ENCODE results near the gene NHSL1.

Gene NHSL1

DNA sequence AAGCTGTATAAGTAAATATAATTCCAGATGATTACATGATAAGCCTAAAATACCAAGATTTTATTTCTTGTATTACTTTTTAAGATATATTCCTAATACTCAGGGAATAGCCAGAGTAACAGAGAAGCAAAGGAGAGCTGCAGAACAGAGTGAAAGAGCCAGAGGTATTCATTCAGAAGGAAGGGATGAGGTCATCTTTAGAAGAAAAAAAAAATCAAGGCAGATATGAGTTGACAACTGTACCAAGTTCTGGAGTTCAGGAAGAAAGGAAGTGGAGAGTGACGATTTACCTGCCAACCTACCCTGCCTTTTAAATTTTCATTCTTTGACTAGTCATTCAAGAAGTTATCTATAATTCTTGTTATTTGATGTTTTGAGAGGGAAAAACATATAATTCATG, 28.8 kb upstream of the NHSL1 start:
- Histone ChIP-seq H3K9me2 (replicated peaks; ENCODE audit: insufficient read depth, low read length) (no peaks in the 10 kb centered on the region), H2AFZ (ENCODE audit: low read length) (no peak overlapping the region), H3K27me3 (replicated peaks; ENCODE audit: insufficient read depth, low read length) (no peaks in the 10 kb centered on the region), H3K9ac (ENCODE audit: low read length) (no peak overlapping the region), H3K79me2 (ENCODE audit: low read length) (no peaks in the 10 kb centered on the region), H3K27ac (ENCODE audit: low read length) (no peak overlapping the region), H3K36me3 (replicated peaks; ENCODE audit: insufficient read depth, low read length) (no peaks in the 10 kb centered on the region), H4K20me1 (ENCODE audit: insufficient read depth, low read length) (no peaks in the 10 kb centered on the region), H3K4me3 (ENCODE audit: low read length) (no peak overlapping the region), H3K9me3 (replicated peaks; ENCODE audit: insufficient read depth, low read length) (no peaks in the 10 kb centered on the region), H3F3A (ENCODE audit: insufficient read depth, low read length) (no peaks in the 10 kb centered on the region), H3K4me2 (ENCODE audit: low read depth, low read length) (no peak overlapping the region), H3K4me1 (ENCODE audit: low read length) (no peaks in the 10 kb centered on the region)
- TF ChIP-seq EZH2phosphoT487 (IDR thresholded peaks at IDR 0.05; ENCODE audit: low read length) (no peak), EZH2 (optimal IDR thresholded peaks at IDR 0.05; ENCODE audit: low read depth, low read length) (no peak)
- TF ChIP-seq, protein P1, sequence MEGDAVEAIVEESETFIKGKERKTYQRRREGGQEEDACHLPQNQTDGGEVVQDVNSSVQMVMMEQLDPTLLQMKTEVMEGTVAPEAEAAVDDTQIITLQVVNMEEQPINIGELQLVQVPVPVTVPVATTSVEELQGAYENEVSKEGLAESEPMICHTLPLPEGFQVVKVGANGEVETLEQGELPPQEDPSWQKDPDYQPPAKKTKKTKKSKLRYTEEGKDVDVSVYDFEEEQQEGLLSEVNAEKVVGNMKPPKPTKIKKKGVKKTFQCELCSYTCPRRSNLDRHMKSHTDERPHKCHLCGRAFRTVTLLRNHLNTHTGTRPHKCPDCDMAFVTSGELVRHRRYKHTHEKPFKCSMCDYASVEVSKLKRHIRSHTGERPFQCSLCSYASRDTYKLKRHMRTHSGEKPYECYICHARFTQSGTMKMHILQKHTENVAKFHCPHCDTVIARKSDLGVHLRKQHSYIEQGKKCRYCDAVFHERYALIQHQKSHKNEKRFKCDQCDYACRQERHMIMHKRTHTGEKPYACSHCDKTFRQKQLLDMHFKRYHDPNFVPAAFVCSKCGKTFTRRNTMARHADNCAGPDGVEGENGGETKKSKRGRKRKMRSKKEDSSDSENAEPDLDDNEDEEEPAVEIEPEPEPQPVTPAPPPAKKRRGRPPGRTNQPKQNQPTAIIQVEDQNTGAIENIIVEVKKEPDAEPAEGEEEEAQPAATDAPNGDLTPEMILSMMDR (IDR thresholded peaks at IDR 0.05; ENCODE audit: low read length): no peak
- DNase-seq: no peak

DNA sequence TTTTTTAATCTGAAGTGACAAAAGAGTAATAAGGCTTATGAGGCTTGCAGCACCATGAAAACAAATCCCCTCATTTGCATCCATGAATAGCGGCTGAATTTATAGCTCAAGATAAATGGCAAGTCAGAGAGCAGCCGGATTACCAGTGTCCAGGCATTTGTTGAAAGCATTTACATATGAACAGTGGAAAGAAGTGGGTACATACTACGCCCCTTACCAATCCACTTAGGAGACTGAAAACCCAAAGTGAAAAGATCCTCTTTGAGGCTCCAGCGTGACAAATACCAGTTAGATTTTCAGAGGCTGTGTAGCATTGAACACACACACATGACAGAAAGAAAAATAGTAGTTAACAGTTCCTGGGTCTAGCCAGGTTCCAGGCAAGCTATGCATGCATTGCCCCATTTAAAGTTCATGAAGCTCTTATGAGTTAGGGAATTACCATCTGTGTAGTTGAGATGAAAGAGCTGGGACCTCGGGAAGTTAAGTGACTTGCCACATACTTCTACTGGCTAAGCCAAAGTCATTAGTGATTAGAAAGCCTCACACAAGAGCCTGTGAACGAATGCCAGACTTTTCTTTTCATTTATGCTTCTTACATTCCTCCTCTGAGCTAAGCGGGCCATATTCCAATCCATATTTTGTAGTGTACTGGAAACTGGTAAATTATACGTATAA, 28.3 kb upstream of the NHSL1 start:
- Histone ChIP-seq H3K79me2 (ENCODE audit: low read length) (no peaks in the 10 kb centered on the region), H3K36me3 (replicated peaks; ENCODE audit: insufficient read depth, low read length) (no peaks in the 10 kb centered on the region), H3K27me3 (replicated peaks; ENCODE audit: insufficient read depth, low read length) (no peaks in the 10 kb centered on the region), H3F3A (ENCODE audit: insufficient read depth, low read length) (no peaks in the 10 kb centered on the region), H3K4me2 (ENCODE audit: low read depth, low read length) (no peak overlapping the region), H4K20me1 (ENCODE audit: insufficient read depth, low read length) (no peaks in the 10 kb centered on the region), H3K9me3 (replicated peaks; ENCODE audit: insufficient read depth, low read length) (no peaks in the 10 kb centered on the region), H3K4me1 (ENCODE audit: low read length) (no peaks in the 10 kb centered on the region), H2AFZ (ENCODE audit: low read length) (no peak overlapping the region), H3K9ac (ENCODE audit: low read length) (no peak overlapping the region), H3K9me2 (replicated peaks; ENCODE audit: insufficient read depth, low read length) (no peaks in the 10 kb centered on the region), H3K27ac (ENCODE audit: low read length) (no peak overlapping the region), H3K4me3 (ENCODE audit: low read length) (no peak overlapping the region)
- no peak for TF ChIP-seq EZH2phosphoT487 (IDR thresholded peaks at IDR 0.05; ENCODE audit: low read length)
- TF ChIP-seq, protein P1 (IDR thresholded peaks at IDR 0.05; ENCODE audit: low read length): no peak
- no peak for TF ChIP-seq EZH2 (optimal IDR thresholded peaks at IDR 0.05; ENCODE audit: low read depth, low read length)
- DNase-seq: no peak

DNA sequence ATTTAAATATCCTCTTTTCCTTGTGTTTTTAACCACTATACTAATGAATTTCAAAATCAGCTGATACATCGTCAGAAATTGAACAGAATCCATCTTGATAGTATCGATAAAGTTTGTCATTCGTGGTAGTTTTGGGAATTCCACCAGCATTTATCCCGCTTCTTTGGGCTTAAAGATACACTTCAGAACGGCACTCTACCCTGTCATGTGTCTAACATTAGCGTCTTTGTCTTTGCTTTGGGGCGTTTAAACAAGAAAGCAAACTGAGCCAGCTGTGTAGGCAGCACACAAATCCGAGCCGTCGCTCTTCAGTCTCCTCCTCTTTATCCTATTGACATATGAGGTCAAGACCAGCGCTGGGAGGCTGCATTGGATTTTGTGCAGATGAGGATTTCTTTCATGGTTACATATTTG, 27.5 kb upstream of the NHSL1 start:
- Histone ChIP-seq H3F3A (ENCODE audit: insufficient read depth, low read length) (no peaks in the 10 kb centered on the region), H3K4me1 (ENCODE audit: low read length) (no peaks in the 10 kb centered on the region), H4K20me1 (ENCODE audit: insufficient read depth, low read length) (no peaks in the 10 kb centered on the region), H3K27me3 (replicated peaks; ENCODE audit: insufficient read depth, low read length) (no peaks in the 10 kb centered on the region), H3K36me3 (replicated peaks; ENCODE audit: insufficient read depth, low read length) (no peaks in the 10 kb centered on the region), H3K4me3 (ENCODE audit: low read length) (no peak overlapping the region), H3K79me2 (ENCODE audit: low read length) (no peaks in the 10 kb centered on the region), H2AFZ (ENCODE audit: low read length) (no peak overlapping the region), H3K4me2 (ENCODE audit: low read depth, low read length) (no peak overlapping the region), H3K9me3 (replicated peaks; ENCODE audit: insufficient read depth, low read length) (no peaks in the 10 kb centered on the region), H3K27ac (ENCODE audit: low read length) (no peak overlapping the region), H3K9ac (ENCODE audit: low read length) (no peak overlapping the region), H3K9me2 (replicated peaks; ENCODE audit: insufficient read depth, low read length) (no peaks in the 10 kb centered on the region)
- TF ChIP-seq EZH2phosphoT487 (IDR thresholded peaks at IDR 0.05; ENCODE audit: low read length): no peak
- TF ChIP-seq, protein P1 (IDR thresholded peaks at IDR 0.05; ENCODE audit: low read length): no peak
- TF ChIP-seq EZH2 (optimal IDR thresholded peaks at IDR 0.05; ENCODE audit: low read depth, low read length): no peak
- no peak for DNase-seq

Measured in MM.1S (cell line).